HEK293 (cell line): ENCODE measurements around the gene LRIG3.

ENCODE experiments used
- EGR2 ChIP-seq: fragments of 450-650 bp; formaldehyde crosslinking; IDR thresholded peaks from 2 replicates; pipeline ENCODE4 v1.5.1; 2016; ENCODE audit warnings: low read depth, missing biosample characterization, missing genetic modification characterization
- FEZF1 ChIP-seq: fragments of 450-650 bp; formaldehyde crosslinking; IDR thresholded peaks from 2 replicates; pipeline ENCODE4 v1.5.1; 2016; ENCODE audit warnings: missing biosample characterization, missing genetic modification characterization
- GFI1B ChIP-seq: fragments of 450-650 bp; formaldehyde crosslinking; IDR thresholded peaks from 2 replicates; pipeline ENCODE4 v1.5.1; 2016; ENCODE audit warnings: missing biosample characterization, missing genetic modification characterization
- INSM2 ChIP-seq: fragments of 450-650 bp; formaldehyde crosslinking; IDR thresholded peaks from 2 replicates; pipeline ENCODE4 v1.5.1; 2016; ENCODE audit warnings: missing biosample characterization, missing genetic modification characterization
- KLF10 ChIP-seq: fragments of 450-650 bp; IDR thresholded peaks from 2 replicates; pipeline ENCODE4 v1.5.1; 2018; ENCODE audit warnings: missing biosample characterization, mild to moderate bottlenecking, missing genetic modification characterization
- KLF8 ChIP-seq: fragments of 450-650 bp; formaldehyde crosslinking; IDR thresholded peaks from 2 replicates; pipeline ENCODE4 v1.5.1; 2016; ENCODE audit warnings: missing biosample characterization, missing genetic modification characterization
- PATZ1 ChIP-seq: fragments of 450-650 bp; formaldehyde crosslinking; IDR thresholded peaks from 2 replicates; pipeline ENCODE4 v1.5.1; 2016; ENCODE audit warnings: missing biosample characterization, missing genetic modification characterization
- PRDM4 ChIP-seq: fragments of 450-650 bp; formaldehyde crosslinking; IDR thresholded peaks from 2 replicates; pipeline ENCODE4 v1.5.1; 2017; ENCODE audit warnings: missing biosample characterization, missing genetic modification characterization
- SP7 ChIP-seq: fragments of 450-650 bp; formaldehyde crosslinking; IDR thresholded peaks from 2 replicates; pipeline ENCODE4 v1.5.1; 2016; ENCODE audit warnings: missing biosample characterization, missing genetic modification characterization
- ZFHX2 ChIP-seq: fragments of 450-650 bp; formaldehyde crosslinking; conservative IDR thresholded peaks from 2 replicates; pipeline ENCODE4 v1.5.1; 2016; ENCODE audit warnings: missing biosample characterization, missing genetic modification characterization
- ZFP3 ChIP-seq: fragments of 450-650 bp; formaldehyde crosslinking; IDR thresholded peaks from 2 replicates; pipeline ENCODE4 v1.5.1; 2016; ENCODE audit warnings: low read depth, missing biosample characterization, missing genetic modification characterization
- ZFP69B ChIP-seq: fragments of 450-650 bp; formaldehyde crosslinking; IDR thresholded peaks from 2 replicates; pipeline ENCODE4 v1.5.1; 2016; ENCODE audit warnings: missing biosample characterization, missing genetic modification characterization
- ZIC2 ChIP-seq: fragments of 450-650 bp; formaldehyde crosslinking; IDR thresholded peaks from 2 replicates; pipeline ENCODE4 v1.5.1; 2016; ENCODE audit warnings: missing biosample characterization, missing genetic modification characterization
- ZNF140 ChIP-seq: fragments of 450-650 bp; formaldehyde crosslinking; IDR thresholded peaks from 2 replicates; pipeline ENCODE4 v1.5.1; 2016; ENCODE audit warnings: missing biosample characterization, missing genetic modification characterization
- ZNF175 ChIP-seq: fragments of 450-650 bp; formaldehyde crosslinking; IDR thresholded peaks from 2 replicates; pipeline ENCODE4 v1.5.1; 2016; ENCODE audit warnings: missing biosample characterization, missing genetic modification characterization
- ZNF184 ChIP-seq: fragments of 450-650 bp; IDR thresholded peaks from 2 replicates; pipeline ENCODE4 v1.5.1; 2018; ENCODE audit warnings: missing biosample characterization, mild to moderate bottlenecking, missing genetic modification characterization
- ZNF211 ChIP-seq: fragments of 450-650 bp; formaldehyde crosslinking; IDR thresholded peaks from 2 replicates; pipeline ENCODE4 v1.5.1; 2016; ENCODE audit warnings: low read depth, missing biosample characterization, missing genetic modification characterization
- ZNF23 ChIP-seq: fragments of 450-650 bp; formaldehyde crosslinking; IDR thresholded peaks from 2 replicates; pipeline ENCODE4 v1.5.1; 2016; ENCODE audit warnings: missing biosample characterization, missing genetic modification characterization, borderline replicate concordance
- ZNF266 ChIP-seq: fragments of 450-650 bp; formaldehyde crosslinking; IDR thresholded peaks from 2 replicates; pipeline ENCODE4 v1.5.1; 2016; ENCODE audit warnings: missing biosample characterization, missing genetic modification characterization, low read depth
- ZNF280C ChIP-seq: fragments of 450-650 bp; formaldehyde crosslinking; IDR thresholded peaks from 2 replicates; pipeline ENCODE4 v1.5.1; 2016; ENCODE audit warnings: missing biosample characterization, missing genetic modification characterization
- ZNF366 ChIP-seq: fragments of 450-650 bp; formaldehyde crosslinking; conservative IDR thresholded peaks from 2 replicates; pipeline ENCODE4 v1.5.1; 2016; ENCODE audit warnings: missing biosample characterization, missing genetic modification characterization
- ZNF530 ChIP-seq: fragments of 450-650 bp; formaldehyde crosslinking; IDR thresholded peaks from 2 replicates; pipeline ENCODE4 v1.5.1; 2016; ENCODE audit warnings: low read depth, missing biosample characterization, missing genetic modification characterization
- ZNF549 ChIP-seq: fragments of 450-650 bp; IDR thresholded peaks from 2 replicates; pipeline ENCODE4 v1.5.1; 2018; ENCODE audit warnings: missing biosample characterization, missing genetic modification characterization, mild to moderate bottlenecking, inconsistent platforms, moderate library complexity
- ZNF610 ChIP-seq: fragments of 450-650 bp; formaldehyde crosslinking; IDR thresholded peaks from 2 replicates; pipeline ENCODE4 v1.5.1; 2016; ENCODE audit warnings: missing biosample characterization, missing genetic modification characterization, borderline replicate concordance
- ZNF670 ChIP-seq: fragments of 450-650 bp; formaldehyde crosslinking; IDR thresholded peaks from 2 replicates; pipeline ENCODE4 v1.5.1; 2016; ENCODE audit warnings: missing biosample characterization, missing genetic modification characterization, low read depth
- ZNF677 ChIP-seq: fragments of 450-650 bp; IDR thresholded peaks from 2 replicates; pipeline ENCODE4 v1.5.0; 2018; ENCODE audit warnings: missing biosample characterization, mild to moderate bottlenecking, missing genetic modification characterization, moderate library complexity
- ZNF692 ChIP-seq: fragments of 450-650 bp; formaldehyde crosslinking; IDR thresholded peaks from 2 replicates; pipeline ENCODE4 v1.5.1; 2016; ENCODE audit warnings: missing biosample characterization, missing genetic modification characterization
- ZSCAN30 ChIP-seq: fragments of 450-650 bp; IDR thresholded peaks from 2 replicates; pipeline ENCODE4 v1.5.1; 2018; ENCODE audit warnings: missing biosample characterization, mild to moderate bottlenecking, missing genetic modification characterization, moderate library complexity

The LRIG3 gene

GRCh38 chr12:58920102-58920960 lies at the start of gene LRIG3 (continued):
- TF ChIP-seq ZFP69B (tag by site-specific recombination) = no peak
- TF ChIP-seq ZNF549 (tag by site-specific recombination) = peak; percentile 64; the same call in 1 of the 2 replicates
- no peak for TF ChIP-seq ZFP3 (tag by site-specific recombination)
- no peak for TF ChIP-seq ZNF670 (tag by site-specific recombination)
- 0 out of 2 replicates have a peak, but pooled peaks have one; percentile 16 for TF ChIP-seq ZNF610 (tag by site-specific recombination)
- 0 out of 2 replicates have a peak, but pooled peaks have one; percentile 25 for TF ChIP-seq ZNF184 (tag by site-specific recombination)
- TF ChIP-seq SP7 (tag by site-specific recombination) = peak; percentile 65
- TF ChIP-seq ZNF366 = peak; percentile 58
- no peak for TF ChIP-seq ZNF530 (tag by site-specific recombination)
- TF ChIP-seq ZNF211 = no peak
- TF ChIP-seq ZNF677 (tag by site-specific recombination) = peak; percentile 100
- peak; percentile 50 for TF ChIP-seq EGR2 (tag by site-specific recombination)
- TF ChIP-seq ZFHX2 (tag by site-specific recombination) = peak; percentile 64
- TF ChIP-seq ZNF23 (tag by site-specific recombination) = no peak
- TF ChIP-seq FEZF1 (tag by site-specific recombination) = peak; percentile 97
- TF ChIP-seq PATZ1 (tag by site-specific recombination) = peak; percentile 71
- TF ChIP-seq KLF10 (tag by site-specific recombination) = peak; percentile 79; the same call in 1 of the 2 replicates
- no peak for TF ChIP-seq ZNF175 (tag by site-specific recombination)
- TF ChIP-seq ZSCAN30 (tag by site-specific recombination) = peak; percentile 92
- peak; percentile 42; the same call in 1 of the 2 replicates for TF ChIP-seq ZNF692
- TF ChIP-seq ZNF140 (tag by site-specific recombination) = no peak
- peak; percentile 94 for TF ChIP-seq GFI1B (tag by site-specific recombination)
- TF ChIP-seq ZNF266 = no peak
- peak; percentile 65 for TF ChIP-seq PRDM4 (tag by site-specific recombination)
- TF ChIP-seq ZNF280C (tag by site-specific recombination) = no peak
- peak; percentile 71; the same call in 1 of the 2 replicates for TF ChIP-seq KLF8
- no peak; the same call in 1 of the 2 replicates for TF ChIP-seq ZIC2 (tag by site-specific recombination)
- TF ChIP-seq INSM2 (tag by site-specific recombination) = peak; percentile 36; the same call in 1 of the 2 replicates
